Measurements from ENCODE around the gene SLC9A6. TPM values are rescaled to one million over a fixed set of nuclear protein-coding genes. Genes with fewer than 3 reads are reported as not detected.

Gene SLC9A6
- total RNA-seq, 2 donors from 2014 or later = 16.3 to 25.8 TPM

DNA sequence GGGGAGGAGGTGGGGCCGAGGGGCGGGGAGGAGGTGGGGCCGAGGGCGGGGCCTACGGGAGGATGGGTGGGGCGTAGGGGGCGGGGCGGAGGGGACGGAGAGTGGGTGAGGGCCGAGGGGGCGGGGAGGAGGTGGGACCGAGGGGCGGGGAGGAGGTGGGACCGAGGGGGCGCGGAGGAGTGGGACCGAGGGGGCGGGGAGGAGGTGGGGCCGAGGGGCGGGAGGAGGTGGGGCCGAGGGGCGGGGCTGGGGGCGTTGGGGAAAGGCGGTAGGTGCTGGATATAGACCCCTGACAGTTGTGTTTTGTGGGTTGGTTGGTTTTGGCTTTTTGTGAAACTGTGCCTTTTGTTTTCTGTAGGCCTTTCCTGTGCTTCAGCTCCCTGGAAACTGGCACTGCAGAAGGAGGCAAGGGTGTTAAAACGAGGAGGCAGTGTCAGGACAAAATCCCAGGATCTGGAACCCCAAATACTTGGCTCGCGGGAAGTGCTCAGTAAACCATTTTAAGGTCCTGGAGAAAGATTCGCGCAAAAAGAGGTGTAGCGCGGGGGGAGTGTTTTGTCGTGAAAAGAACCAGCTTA lies 10.9 kb upstream of the SLC9A6 start:
- Histone ChIP-seq H3K4me3 (peak overlapping the region; percentile 26 to 43), H3K9me3 (no peaks in the 10 kb centered on the region), H3K27ac (peak overlapping the region in 1 of 2 donors; percentile 49), H3K4me1 (peaks cover 0 to 13% of the 10 kb centered on the region in 2 donors), H3K27me3 (peaks cover 0 to 4% of the 10 kb centered on the region in 2 donors), H3K36me3 (no peaks in the 10 kb centered on the region)
- peak; percentile 62 for DNase-seq (ENCODE audit: low spot score)
- TF ChIP-seq, protein P1, sequence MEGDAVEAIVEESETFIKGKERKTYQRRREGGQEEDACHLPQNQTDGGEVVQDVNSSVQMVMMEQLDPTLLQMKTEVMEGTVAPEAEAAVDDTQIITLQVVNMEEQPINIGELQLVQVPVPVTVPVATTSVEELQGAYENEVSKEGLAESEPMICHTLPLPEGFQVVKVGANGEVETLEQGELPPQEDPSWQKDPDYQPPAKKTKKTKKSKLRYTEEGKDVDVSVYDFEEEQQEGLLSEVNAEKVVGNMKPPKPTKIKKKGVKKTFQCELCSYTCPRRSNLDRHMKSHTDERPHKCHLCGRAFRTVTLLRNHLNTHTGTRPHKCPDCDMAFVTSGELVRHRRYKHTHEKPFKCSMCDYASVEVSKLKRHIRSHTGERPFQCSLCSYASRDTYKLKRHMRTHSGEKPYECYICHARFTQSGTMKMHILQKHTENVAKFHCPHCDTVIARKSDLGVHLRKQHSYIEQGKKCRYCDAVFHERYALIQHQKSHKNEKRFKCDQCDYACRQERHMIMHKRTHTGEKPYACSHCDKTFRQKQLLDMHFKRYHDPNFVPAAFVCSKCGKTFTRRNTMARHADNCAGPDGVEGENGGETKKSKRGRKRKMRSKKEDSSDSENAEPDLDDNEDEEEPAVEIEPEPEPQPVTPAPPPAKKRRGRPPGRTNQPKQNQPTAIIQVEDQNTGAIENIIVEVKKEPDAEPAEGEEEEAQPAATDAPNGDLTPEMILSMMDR (IDR thresholded peaks at IDR 0.05) = no peak

DNA sequence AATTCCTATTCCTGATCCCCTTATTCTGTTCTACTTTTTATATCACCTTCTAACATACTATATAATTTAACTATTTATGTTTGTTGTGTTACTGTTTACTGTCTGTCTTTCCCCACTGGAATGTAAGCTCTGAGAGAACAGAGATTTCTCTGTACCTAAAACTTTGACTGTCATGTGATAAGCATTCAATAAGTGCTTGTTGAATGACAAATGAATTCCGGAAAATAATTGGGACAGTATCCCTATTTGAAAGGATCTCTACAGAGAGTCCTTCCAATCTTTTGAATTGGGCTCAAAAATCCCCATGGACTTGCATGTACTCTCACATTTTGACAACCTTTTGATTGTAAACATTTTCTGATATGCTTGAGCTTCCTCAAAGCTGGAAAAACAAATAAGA lies 9.8 kb upstream of the SLC9A6 start:
- TF ChIP-seq, protein P1 (IDR thresholded peaks at IDR 0.05) = no peak
- no peak overlapping the region for H3K27ac ChIP-seq
- H3K27me3 ChIP-seq = peaks cover 0 to 4% of the 10 kb centered on the region in 2 donors
- H3K4me1 ChIP-seq = peaks cover 0 to 13% of the 10 kb centered on the region in 2 donors
- DNase-seq (ENCODE audit: low spot score) = no peak
- H3K4me3 ChIP-seq = no peak overlapping the region
- H3K36me3 ChIP-seq = no peaks in the 10 kb centered on the region
- no peaks in the 10 kb centered on the region for H3K9me3 ChIP-seq

DNA sequence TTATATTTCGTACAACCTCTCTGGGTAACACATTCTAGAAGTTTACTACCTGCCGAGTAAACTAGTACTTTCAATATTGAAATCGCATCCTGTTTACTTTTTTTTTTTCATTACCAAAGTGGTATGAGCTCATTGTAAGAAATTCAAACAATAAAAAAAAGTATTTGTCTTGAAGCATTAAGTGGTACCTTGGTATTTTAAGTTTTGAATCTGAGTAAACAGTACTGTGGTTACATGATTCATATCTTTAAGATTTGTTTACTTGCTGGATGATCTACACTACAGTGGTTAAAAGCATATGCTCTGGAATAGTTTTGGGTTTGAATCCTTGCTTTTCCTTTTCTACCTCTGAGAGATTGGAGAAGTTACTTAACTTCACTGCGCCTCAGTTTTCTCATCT lies 7.6 kb upstream of the SLC9A6 start:
- Histone ChIP-seq H3K9me3 (no peaks in the 10 kb centered on the region), H3K27ac (no peak overlapping the region), H3K4me1 (peaks cover 0 to 4% of the 10 kb centered on the region in 2 donors), H3K36me3 (no peaks in the 10 kb centered on the region), H3K27me3 (peaks cover 0 to 4% of the 10 kb centered on the region in 2 donors), H3K4me3 (no peak overlapping the region)
- TF ChIP-seq, protein P1 (IDR thresholded peaks at IDR 0.05) = no peak
- DNase-seq (ENCODE audit: low spot score) = no peak

DNA sequence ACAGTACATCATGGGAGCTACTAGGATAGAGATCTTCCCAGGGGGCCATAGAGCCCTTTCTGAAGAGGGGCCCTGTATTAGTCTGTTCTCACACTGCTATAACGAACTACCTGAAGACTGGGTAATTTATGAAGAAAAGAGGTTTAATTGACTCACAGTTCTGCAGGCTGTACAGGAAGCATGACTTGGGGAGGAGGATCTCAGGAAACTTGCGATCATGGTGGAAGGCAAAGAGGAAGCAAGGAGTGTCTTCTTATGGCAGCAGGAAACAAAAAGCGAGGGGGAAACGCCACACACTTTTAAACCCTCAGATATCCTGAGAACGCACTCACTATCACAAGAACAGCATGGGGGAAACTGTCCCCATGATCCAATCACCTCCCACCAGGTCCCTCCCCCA lies 4.2 kb upstream of the SLC9A6 start:
- Histone ChIP-seq H3K4me1 (no peaks in the 10 kb centered on the region), H3K4me3 (no peak overlapping the region), H3K27ac (no peak overlapping the region), H3K27me3 (no peaks in the 10 kb centered on the region), H3K36me3 (no peaks in the 10 kb centered on the region), H3K9me3 (no peaks in the 10 kb centered on the region)
- TF ChIP-seq, protein P1 (IDR thresholded peaks at IDR 0.05) = no peak
- DNase-seq (ENCODE audit: low spot score) = no peak

DNA sequence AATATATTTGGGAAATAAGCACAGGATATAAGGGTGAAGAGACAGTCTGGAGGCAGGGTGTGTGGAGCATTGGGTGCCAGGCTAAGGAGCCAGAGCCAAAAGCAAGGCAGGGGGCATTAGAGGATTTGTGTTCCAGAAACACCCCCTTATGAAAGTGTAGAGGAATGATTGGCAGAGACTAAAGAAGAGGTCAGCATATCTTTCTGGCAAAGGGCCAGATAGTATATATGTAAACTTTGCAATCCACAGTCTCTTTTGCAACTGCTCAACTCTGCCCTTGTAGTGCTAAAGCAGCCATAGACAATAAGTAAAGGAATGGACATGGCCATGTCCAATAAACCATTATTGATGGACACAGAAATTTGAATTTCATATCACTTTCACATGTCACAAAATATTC lies 3.6 kb upstream of the SLC9A6 start:
- H3K4me3 ChIP-seq = no peak overlapping the region
- TF ChIP-seq, protein P1 (IDR thresholded peaks at IDR 0.05) = no peak
- no peaks in the 10 kb centered on the region for H3K36me3 ChIP-seq
- no peaks in the 10 kb centered on the region for H3K9me3 ChIP-seq
- H3K27ac ChIP-seq = no peak overlapping the region
- no peaks in the 10 kb centered on the region for H3K4me1 ChIP-seq
- no peaks in the 10 kb centered on the region for H3K27me3 ChIP-seq
- no peak for DNase-seq (ENCODE audit: low spot score)

DNA sequence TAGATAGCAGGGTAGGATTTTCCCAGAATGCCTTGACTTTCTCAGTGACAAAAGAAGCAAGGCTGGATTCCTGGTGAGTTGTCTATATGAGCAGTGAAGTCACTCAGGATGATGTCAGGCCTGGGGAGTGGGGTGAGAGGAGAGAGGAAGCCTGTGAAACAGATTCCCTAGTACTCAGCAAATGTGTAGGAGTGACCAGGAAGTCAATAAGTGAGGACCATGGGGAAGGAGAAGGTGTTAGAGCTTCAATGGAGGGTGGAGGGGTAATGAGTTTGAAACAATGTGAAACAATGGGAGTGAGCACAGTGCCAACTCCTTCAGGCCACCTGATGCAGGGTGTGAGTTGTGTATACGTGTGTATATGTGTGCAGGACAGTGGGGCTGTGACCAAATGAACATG lies 2.4 kb upstream of the SLC9A6 start:
- Histone ChIP-seq H3K4me1 (no peaks in the 10 kb centered on the region), H3K9me3 (no peaks in the 10 kb centered on the region), H3K4me3 (no peak overlapping the region), H3K36me3 (no peaks in the 10 kb centered on the region), H3K27ac (no peak overlapping the region), H3K27me3 (no peaks in the 10 kb centered on the region)
- no peak for DNase-seq (ENCODE audit: low spot score)
- TF ChIP-seq, protein P1 (IDR thresholded peaks at IDR 0.05) = no peak

All from right atrium auricular region (tissue), 2 donors.